OCI-LY1 (cell line): ENCODE results near the gene HSD11B1L.

Source experiments
- CTCF ChIP-seq: fragments of 200-600 bp; sonication (generic), shearing (Covaris generic); IDR thresholded peaks from 2 replicates; pipeline ENCODE4 v1.5.1; 2017; ENCODE audit warnings: mild to moderate bottlenecking, antibody characterized with exemption, low read length, moderate library complexity, mixed read lengths
- EZH2 ChIP-seq: fragments of 200-600 bp; sonication (generic), shearing (Covaris generic); IDR thresholded peaks from 2 replicates; pipeline ENCODE4 v1.8.0; 2017; ENCODE audit warnings: borderline replicate concordance, mixed run types, mild to moderate bottlenecking, antibody characterized with exemption, low read length, moderate library complexity, mixed read lengths

GRCh38 chr19:5697022-5697889, 16.4 kb downstream of the HSD11B1L start:
- no peak for TF ChIP-seq CTCF
- TF ChIP-seq EZH2: no peak
